ENCODE data around the gene LRRC56.

LRRC56 gene

DNA sequence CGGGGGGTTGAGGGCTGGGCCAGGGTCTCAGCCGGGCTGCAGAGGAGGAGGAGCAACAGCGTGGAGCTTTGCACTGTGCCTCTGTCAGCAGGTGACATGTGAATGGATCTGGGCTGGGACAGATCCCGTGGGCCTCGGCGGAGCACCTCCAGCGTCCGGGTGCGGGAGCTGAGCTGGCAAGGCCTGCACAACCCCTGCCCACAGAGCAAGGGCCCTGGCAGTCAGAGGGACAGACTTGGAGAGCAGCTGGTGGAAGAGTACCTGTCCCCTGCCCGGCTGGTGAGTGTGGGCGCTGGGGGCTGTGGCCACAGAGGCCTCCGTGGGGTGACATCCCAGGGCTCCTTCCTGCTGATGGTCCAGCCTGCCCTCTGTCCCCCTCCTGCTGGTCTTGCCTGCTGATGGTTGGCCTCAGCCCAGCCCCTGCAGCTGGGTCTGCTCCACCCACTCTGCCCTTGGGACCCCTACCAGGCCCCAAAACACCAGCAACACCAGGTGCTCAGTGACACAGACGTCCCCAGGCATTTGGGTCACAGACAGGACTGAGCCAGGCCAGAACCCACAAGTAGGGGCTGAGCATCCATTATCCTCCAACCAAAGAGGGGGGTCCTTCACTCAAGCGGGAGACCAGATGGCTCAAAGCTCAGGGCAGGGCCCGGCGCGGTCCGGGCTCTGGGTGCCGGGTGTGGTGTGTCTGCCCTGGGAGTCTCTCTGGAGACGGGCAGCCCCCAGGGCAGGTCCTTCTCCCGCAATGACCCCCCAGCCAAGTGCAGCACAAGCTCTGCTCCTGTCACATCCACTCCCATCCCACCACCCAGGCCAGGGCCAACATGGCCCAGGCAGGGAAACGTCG is 3.5 kb downstream of the LRRC56 start:
- Histone ChIP-seq H3K4me3 (ENCODE audit: low read depth, low read length) (no peak overlapping the region), H3K9ac (ENCODE audit: low read depth, low read length) (no peak overlapping the region), H3K4me1 (ENCODE audit: control insufficient read depth, insufficient read depth, low read length) (no peaks in the 10 kb centered on the region), H3K36me3 (ENCODE audit: control insufficient read depth, insufficient read depth, low read length) (no peaks in the 10 kb centered on the region), H3K9me3 (ENCODE audit: control insufficient read depth, insufficient read depth, low read length) (no peaks in the 10 kb centered on the region), H3K27me3 (ENCODE audit: control insufficient read depth, insufficient read depth, low read length) (peaks cover 5% of the 10 kb centered on the region)

GRCh38 chr11:541433-541885 is 4.1 kb downstream of the LRRC56 start:
- no peak overlapping the region for H3K9ac ChIP-seq (ENCODE audit: low read depth, low read length)
- H3K27me3 ChIP-seq (ENCODE audit: control insufficient read depth, insufficient read depth, low read length) = peaks cover 5% of the 10 kb centered on the region
- H3K4me1 ChIP-seq (ENCODE audit: control insufficient read depth, insufficient read depth, low read length) = no peaks in the 10 kb centered on the region
- H3K4me3 ChIP-seq (ENCODE audit: low read depth, low read length) = no peak overlapping the region
- H3K36me3 ChIP-seq (ENCODE audit: control insufficient read depth, insufficient read depth, low read length) = no peaks in the 10 kb centered on the region
- no peaks in the 10 kb centered on the region for H3K9me3 ChIP-seq (ENCODE audit: control insufficient read depth, insufficient read depth, low read length)

GRCh38 chr11:544817-545166 is 7.5 kb downstream of the LRRC56 start:
- H3K9me3 ChIP-seq (ENCODE audit: control insufficient read depth, insufficient read depth, low read length) = no peaks in the 10 kb centered on the region
- no peak overlapping the region for H3K9ac ChIP-seq (ENCODE audit: low read depth, low read length)
- H3K4me3 ChIP-seq (ENCODE audit: low read depth, low read length) = no peak overlapping the region
- no peaks in the 10 kb centered on the region for H3K4me1 ChIP-seq (ENCODE audit: control insufficient read depth, insufficient read depth, low read length)
- H3K36me3 ChIP-seq (ENCODE audit: control insufficient read depth, insufficient read depth, low read length) = no peaks in the 10 kb centered on the region
- H3K27me3 ChIP-seq (ENCODE audit: control insufficient read depth, insufficient read depth, low read length) = no peaks in the 10 kb centered on the region

DNA sequence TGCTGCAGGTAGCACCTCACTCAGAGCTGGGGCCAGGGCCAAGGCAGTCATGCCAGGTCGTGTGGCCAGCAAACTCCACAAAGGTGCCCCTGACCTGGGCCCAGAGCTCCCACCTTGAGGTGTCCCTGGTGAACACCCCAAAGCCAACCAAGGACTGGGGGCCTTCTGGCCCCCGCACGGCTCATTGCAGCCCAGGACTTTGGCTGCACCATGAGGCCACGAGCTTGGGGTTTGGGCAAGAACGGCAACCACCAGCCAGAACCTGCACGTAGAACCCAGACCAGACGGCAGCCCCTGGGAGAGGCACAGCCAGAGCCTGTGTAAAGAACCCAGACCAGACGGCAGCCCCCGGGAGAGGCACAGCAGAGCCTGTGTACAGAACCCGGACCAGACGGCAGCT is 7.8 kb downstream of the LRRC56 start:
- no peaks in the 10 kb centered on the region for H3K4me1 ChIP-seq (ENCODE audit: control insufficient read depth, insufficient read depth, low read length)
- no peaks in the 10 kb centered on the region for H3K9me3 ChIP-seq (ENCODE audit: control insufficient read depth, insufficient read depth, low read length)
- H3K4me3 ChIP-seq (ENCODE audit: low read depth, low read length) = no peak overlapping the region
- no peaks in the 10 kb centered on the region for H3K27me3 ChIP-seq (ENCODE audit: control insufficient read depth, insufficient read depth, low read length)
- H3K9ac ChIP-seq (ENCODE audit: low read depth, low read length) = no peak overlapping the region
- no peaks in the 10 kb centered on the region for H3K36me3 ChIP-seq (ENCODE audit: control insufficient read depth, insufficient read depth, low read length)

DNA sequence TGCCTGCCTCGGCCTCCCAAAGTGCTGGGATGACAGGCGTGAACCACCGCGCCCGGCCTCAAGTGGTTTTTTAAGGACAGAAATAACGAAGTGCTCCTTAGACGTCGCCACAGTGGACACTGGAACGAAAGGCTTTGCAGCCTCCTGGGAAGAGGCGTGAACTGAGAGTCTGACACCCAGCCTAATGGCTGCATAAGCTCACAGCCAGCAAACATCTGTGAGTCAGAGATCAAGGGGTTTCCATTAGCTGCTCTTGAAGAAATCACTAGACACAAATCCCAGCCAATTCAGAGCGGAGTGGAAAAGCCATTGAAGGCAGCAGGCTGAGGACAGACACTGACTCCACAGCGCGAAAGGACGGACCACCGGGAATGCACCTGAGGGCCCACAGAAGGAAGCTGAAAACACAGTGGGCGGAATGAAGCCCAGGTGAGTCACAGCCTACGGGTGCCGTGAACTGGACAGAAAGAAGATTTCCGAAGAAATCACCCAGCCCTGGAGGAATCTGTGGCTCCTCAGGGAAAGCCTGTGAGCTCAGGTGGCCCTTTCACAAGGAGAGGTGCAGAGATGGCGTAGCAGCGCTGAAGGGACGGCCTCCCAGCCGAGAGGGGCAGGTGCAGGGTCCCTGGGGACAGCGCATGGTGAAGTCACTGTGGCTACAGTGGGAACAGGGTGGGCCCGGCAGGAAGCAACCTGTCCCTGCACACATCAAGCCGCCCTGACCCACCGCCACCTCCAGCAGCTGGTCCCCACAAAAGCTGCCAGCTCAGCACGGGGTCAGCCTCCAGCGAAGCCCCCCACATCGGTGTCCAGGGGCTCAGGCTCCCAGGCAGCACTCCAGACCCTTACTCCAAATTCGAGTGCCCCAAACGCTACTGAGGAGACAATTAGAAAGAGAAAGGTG is 11.6 kb downstream of the LRRC56 start:
- Histone ChIP-seq H3K4me1 (ENCODE audit: control insufficient read depth, insufficient read depth, low read length) (no peaks in the 10 kb centered on the region), H3K9me3 (ENCODE audit: control insufficient read depth, insufficient read depth, low read length) (no peaks in the 10 kb centered on the region), H3K9ac (ENCODE audit: low read depth, low read length) (no peak overlapping the region), H3K36me3 (ENCODE audit: control insufficient read depth, insufficient read depth, low read length) (no peaks in the 10 kb centered on the region), H3K4me3 (ENCODE audit: low read depth, low read length) (no peak overlapping the region), H3K27me3 (ENCODE audit: control insufficient read depth, insufficient read depth, low read length) (no peaks in the 10 kb centered on the region)

GRCh38 chr11:550021-550745 is 12.9 kb downstream of the LRRC56 start:
- Histone ChIP-seq H3K4me3 (ENCODE audit: low read depth, low read length) (no peak overlapping the region), H3K9ac (ENCODE audit: low read depth, low read length) (no peak overlapping the region)

DNA sequence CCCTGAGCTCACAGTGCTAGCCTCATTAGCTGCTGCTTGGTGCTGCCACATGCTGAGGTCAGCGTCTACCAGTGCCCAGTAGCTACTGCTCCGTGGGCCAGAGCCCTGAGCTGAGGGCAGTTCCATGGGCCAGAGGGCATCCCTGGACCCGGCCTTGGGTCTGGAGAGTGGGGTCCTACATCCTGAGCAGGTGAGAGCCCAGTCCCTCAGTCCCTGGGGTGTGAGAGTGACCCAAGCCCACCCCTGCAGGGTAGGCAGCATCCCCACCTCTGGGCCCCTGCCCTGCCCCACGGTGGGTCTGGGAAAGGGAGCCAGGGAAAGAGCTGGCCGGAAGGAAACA is 13.4 kb downstream of the LRRC56 start:
- Histone ChIP-seq H3K9me3 (ENCODE audit: control insufficient read depth, insufficient read depth, low read length) (no peaks in the 10 kb centered on the region), H3K4me3 (ENCODE audit: low read depth, low read length) (no peak overlapping the region), H3K27me3 (ENCODE audit: control insufficient read depth, insufficient read depth, low read length) (no peaks in the 10 kb centered on the region), H3K9ac (ENCODE audit: low read depth, low read length) (no peak overlapping the region), H3K36me3 (ENCODE audit: control insufficient read depth, insufficient read depth, low read length) (no peaks in the 10 kb centered on the region), H3K4me1 (ENCODE audit: control insufficient read depth, insufficient read depth, low read length) (no peaks in the 10 kb centered on the region)

More at GRCh38 chr11:550021-550745, 12.9 kb downstream of the LRRC56 start:
- no peaks in the 10 kb centered on the region for H3K4me1 ChIP-seq (ENCODE audit: control insufficient read depth, insufficient read depth, low read length)
- no peaks in the 10 kb centered on the region for H3K36me3 ChIP-seq (ENCODE audit: control insufficient read depth, insufficient read depth, low read length)
- H3K27me3 ChIP-seq (ENCODE audit: control insufficient read depth, insufficient read depth, low read length) = no peaks in the 10 kb centered on the region
- no peaks in the 10 kb centered on the region for H3K9me3 ChIP-seq (ENCODE audit: control insufficient read depth, insufficient read depth, low read length)

DNA sequence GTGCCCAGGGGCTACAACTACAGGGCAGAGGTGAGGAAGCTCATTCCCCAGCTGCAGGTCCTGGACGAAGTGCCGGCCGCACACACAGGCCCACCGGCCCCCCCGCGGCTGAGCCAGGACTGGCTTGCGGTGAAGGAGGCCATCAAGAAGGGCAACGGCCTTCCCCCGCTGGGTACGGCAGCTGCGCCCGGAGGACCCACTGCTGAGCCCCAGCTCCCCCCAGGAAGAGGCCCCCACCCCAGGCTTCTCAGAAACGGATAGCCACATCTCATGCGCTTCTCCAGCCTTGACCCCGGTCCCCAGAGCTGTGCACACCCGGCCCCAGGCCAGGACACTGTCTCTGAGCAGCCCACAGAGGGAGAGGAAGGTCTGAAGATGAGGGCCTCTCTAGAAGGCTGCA is 13.8 kb downstream of the LRRC56 start:
- H3K4me3 ChIP-seq (ENCODE audit: low read depth, low read length) = no peak overlapping the region
- H3K9ac ChIP-seq (ENCODE audit: low read depth, low read length) = no peak overlapping the region
- no peaks in the 10 kb centered on the region for H3K4me1 ChIP-seq (ENCODE audit: control insufficient read depth, insufficient read depth, low read length)
- no peaks in the 10 kb centered on the region for H3K36me3 ChIP-seq (ENCODE audit: control insufficient read depth, insufficient read depth, low read length)
- H3K27me3 ChIP-seq (ENCODE audit: control insufficient read depth, insufficient read depth, low read length) = peaks cover 1% of the 10 kb centered on the region
- H3K9me3 ChIP-seq (ENCODE audit: control insufficient read depth, insufficient read depth, low read length) = no peaks in the 10 kb centered on the region

DNA sequence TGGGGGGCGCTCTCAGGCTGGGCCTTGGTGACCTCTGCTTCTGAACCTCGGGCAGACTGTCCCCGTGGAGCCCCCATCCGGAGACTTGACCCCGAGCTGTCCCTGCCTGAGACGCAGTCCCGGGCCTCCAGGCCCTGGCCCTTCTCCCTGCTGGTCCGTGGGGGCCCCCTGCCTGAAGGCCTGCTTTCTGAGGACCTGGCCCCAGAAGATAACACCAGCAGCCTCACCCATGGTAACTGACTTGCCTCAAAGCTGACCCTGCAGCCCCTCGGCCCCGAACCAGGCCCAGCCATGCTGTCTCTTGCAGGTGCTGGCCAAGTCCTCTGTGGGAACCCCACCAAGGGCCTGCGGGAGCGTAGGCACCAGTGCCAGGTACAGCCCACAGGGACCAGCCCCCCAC is 14.3 kb downstream of the LRRC56 start:
- Histone ChIP-seq H3K36me3 (ENCODE audit: control insufficient read depth, insufficient read depth, low read length) (no peaks in the 10 kb centered on the region), H3K9ac (ENCODE audit: low read depth, low read length) (no peak overlapping the region), H3K4me1 (ENCODE audit: control insufficient read depth, insufficient read depth, low read length) (no peaks in the 10 kb centered on the region), H3K27me3 (ENCODE audit: control insufficient read depth, insufficient read depth, low read length) (peaks cover 6% of the 10 kb centered on the region), H3K9me3 (ENCODE audit: control insufficient read depth, insufficient read depth, low read length) (no peaks in the 10 kb centered on the region), H3K4me3 (ENCODE audit: low read depth, low read length) (no peak overlapping the region)

GRCh38 chr11:553083-553987 is 16.0 kb downstream of the LRRC56 start:
- Histone ChIP-seq H3K4me3 (ENCODE audit: low read depth, low read length) (no peak overlapping the region), H3K9me3 (ENCODE audit: control insufficient read depth, insufficient read depth, low read length) (no peaks in the 10 kb centered on the region), H3K9ac (ENCODE audit: low read depth, low read length) (no peak overlapping the region), H3K4me1 (ENCODE audit: control insufficient read depth, insufficient read depth, low read length) (no peaks in the 10 kb centered on the region), H3K36me3 (ENCODE audit: control insufficient read depth, insufficient read depth, low read length) (no peaks in the 10 kb centered on the region), H3K27me3 (ENCODE audit: control insufficient read depth, insufficient read depth, low read length) (peaks cover 17% of the 10 kb centered on the region)

- H3K9ac ChIP-seq (ENCODE audit: low read depth, low read length) = no peak overlapping the region
- no peaks in the 10 kb centered on the region for H3K36me3 ChIP-seq (ENCODE audit: control insufficient read depth, insufficient read depth, low read length)
- H3K9me3 ChIP-seq (ENCODE audit: control insufficient read depth, insufficient read depth, low read length) = no peaks in the 10 kb centered on the region
- H3K4me1 ChIP-seq (ENCODE audit: control insufficient read depth, insufficient read depth, low read length) = no peaks in the 10 kb centered on the region
- H3K4me3 ChIP-seq (ENCODE audit: low read depth, low read length) = no peak overlapping the region
- H3K27me3 ChIP-seq (ENCODE audit: control insufficient read depth, insufficient read depth, low read length) = peaks cover 17% of the 10 kb centered on the region
These were observed 16.6 kb downstream of the LRRC56 start for GRCh38 chr11:553988-554340.
